ENCODE results near the gene MAGI1.

The MAGI1 gene

GRCh38 chr3:65540666-65541065 lies 498.1 kb downstream of the MAGI1 start:
- Histone ChIP-seq H3K9me3 (ENCODE audit: insufficient read depth, low read depth, low read length) (no peaks in the 10 kb centered on the region), H3K4me1 (ENCODE audit: insufficient read depth, low read length, poor library complexity, severe bottlenecking) (peaks cover 22% of the 10 kb centered on the region), H3K79me2 (ENCODE audit: insufficient read depth, low read length) (no peaks in the 10 kb centered on the region), H3K4me3 (ENCODE audit: low read length, poor library complexity, severe bottlenecking) (no peak overlapping the region), H3K27me3 (ENCODE audit: insufficient read depth, low read length, poor library complexity, severe bottlenecking) (no peaks in the 10 kb centered on the region), H3K4me2 (ENCODE audit: low read depth, low read length, poor library complexity, severe bottlenecking) (no peak overlapping the region), H3K36me3 (ENCODE audit: insufficient read depth, low read length) (no peaks in the 10 kb centered on the region), H4K20me1 (ENCODE audit: insufficient read depth, low read length, poor library complexity, severe bottlenecking) (no peaks in the 10 kb centered on the region), H2AFZ (ENCODE audit: low read length) (no peak overlapping the region), H3F3A (ENCODE audit: low read depth) (no peaks in the 10 kb centered on the region), H3K9ac (ENCODE audit: low read depth, low read length, poor library complexity, severe bottlenecking) (no peak overlapping the region), H3K9me2 (replicated peaks; ENCODE audit: low read depth, low read length) (no peaks in the 10 kb centered on the region)
- no peak for TF ChIP-seq EZH2phosphoT487 (IDR thresholded peaks at IDR 0.05; ENCODE audit: borderline replicate concordance)

- Histone ChIP-seq H3K36me3 (ENCODE audit: insufficient read depth, low read length) (no peaks in the 10 kb centered on the region), H3K27me3 (ENCODE audit: insufficient read depth, low read length, poor library complexity, severe bottlenecking) (no peaks in the 10 kb centered on the region), H3K9me3 (ENCODE audit: insufficient read depth, low read depth, low read length) (no peaks in the 10 kb centered on the region), H3K79me2 (ENCODE audit: insufficient read depth, low read length) (no peaks in the 10 kb centered on the region), H3K9me2 (replicated peaks; ENCODE audit: low read depth, low read length) (no peaks in the 10 kb centered on the region), H4K20me1 (ENCODE audit: insufficient read depth, low read length, poor library complexity, severe bottlenecking) (no peaks in the 10 kb centered on the region), H3K4me3 (ENCODE audit: low read length, poor library complexity, severe bottlenecking) (no peak overlapping the region), H3K4me2 (ENCODE audit: low read depth, low read length, poor library complexity, severe bottlenecking) (no peak overlapping the region), H3K4me1 (ENCODE audit: insufficient read depth, low read length, poor library complexity, severe bottlenecking) (peaks cover 21% of the 10 kb centered on the region), H3F3A (ENCODE audit: low read depth) (no peaks in the 10 kb centered on the region), H3K9ac (ENCODE audit: low read depth, low read length, poor library complexity, severe bottlenecking) (no peak overlapping the region), H2AFZ (ENCODE audit: low read length) (no peak overlapping the region)
- TF ChIP-seq EZH2phosphoT487 (IDR thresholded peaks at IDR 0.05; ENCODE audit: borderline replicate concordance): no peak
- TF ChIP-seq, protein P1, sequence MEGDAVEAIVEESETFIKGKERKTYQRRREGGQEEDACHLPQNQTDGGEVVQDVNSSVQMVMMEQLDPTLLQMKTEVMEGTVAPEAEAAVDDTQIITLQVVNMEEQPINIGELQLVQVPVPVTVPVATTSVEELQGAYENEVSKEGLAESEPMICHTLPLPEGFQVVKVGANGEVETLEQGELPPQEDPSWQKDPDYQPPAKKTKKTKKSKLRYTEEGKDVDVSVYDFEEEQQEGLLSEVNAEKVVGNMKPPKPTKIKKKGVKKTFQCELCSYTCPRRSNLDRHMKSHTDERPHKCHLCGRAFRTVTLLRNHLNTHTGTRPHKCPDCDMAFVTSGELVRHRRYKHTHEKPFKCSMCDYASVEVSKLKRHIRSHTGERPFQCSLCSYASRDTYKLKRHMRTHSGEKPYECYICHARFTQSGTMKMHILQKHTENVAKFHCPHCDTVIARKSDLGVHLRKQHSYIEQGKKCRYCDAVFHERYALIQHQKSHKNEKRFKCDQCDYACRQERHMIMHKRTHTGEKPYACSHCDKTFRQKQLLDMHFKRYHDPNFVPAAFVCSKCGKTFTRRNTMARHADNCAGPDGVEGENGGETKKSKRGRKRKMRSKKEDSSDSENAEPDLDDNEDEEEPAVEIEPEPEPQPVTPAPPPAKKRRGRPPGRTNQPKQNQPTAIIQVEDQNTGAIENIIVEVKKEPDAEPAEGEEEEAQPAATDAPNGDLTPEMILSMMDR (conservative IDR thresholded peaks at IDR 0.05; ENCODE audit: low read length): no peak
Measured at GRCh38 chr3:65539616-65540015, 499.1 kb downstream of the MAGI1 start.

GRCh38 chr3:65538101-65538500 lies 500.6 kb downstream of the MAGI1 start:
- Histone ChIP-seq H3K9me3 (ENCODE audit: insufficient read depth, low read depth, low read length) (no peaks in the 10 kb centered on the region), H3K79me2 (ENCODE audit: insufficient read depth, low read length) (no peaks in the 10 kb centered on the region), H2AFZ (ENCODE audit: low read length) (no peak overlapping the region), H3K4me3 (ENCODE audit: low read length, poor library complexity, severe bottlenecking) (no peak overlapping the region), H3K27me3 (ENCODE audit: insufficient read depth, low read length, poor library complexity, severe bottlenecking) (no peaks in the 10 kb centered on the region), H3K4me2 (ENCODE audit: low read depth, low read length, poor library complexity, severe bottlenecking) (no peak overlapping the region), H4K20me1 (ENCODE audit: insufficient read depth, low read length, poor library complexity, severe bottlenecking) (no peaks in the 10 kb centered on the region), H3F3A (ENCODE audit: low read depth) (no peaks in the 10 kb centered on the region), H3K4me1 (ENCODE audit: insufficient read depth, low read length, poor library complexity, severe bottlenecking) (peaks cover 19% of the 10 kb centered on the region), H3K9me2 (replicated peaks; ENCODE audit: low read depth, low read length) (no peaks in the 10 kb centered on the region), H3K9ac (ENCODE audit: low read depth, low read length, poor library complexity, severe bottlenecking) (no peak overlapping the region), H3K36me3 (ENCODE audit: insufficient read depth, low read length) (no peaks in the 10 kb centered on the region)
- TF ChIP-seq, protein P1 (conservative IDR thresholded peaks at IDR 0.05; ENCODE audit: low read length): no peak
- TF ChIP-seq EZH2phosphoT487 (IDR thresholded peaks at IDR 0.05; ENCODE audit: borderline replicate concordance): no peak

- H3K4me1 ChIP-seq (ENCODE audit: insufficient read depth, low read length, poor library complexity, severe bottlenecking): peaks cover 19% of the 10 kb centered on the region
- H3K36me3 ChIP-seq (ENCODE audit: insufficient read depth, low read length): no peaks in the 10 kb centered on the region
- H4K20me1 ChIP-seq (ENCODE audit: insufficient read depth, low read length, poor library complexity, severe bottlenecking): no peaks in the 10 kb centered on the region
- no peak overlapping the region for H3K4me3 ChIP-seq (ENCODE audit: low read length, poor library complexity, severe bottlenecking)
- H3K79me2 ChIP-seq (ENCODE audit: insufficient read depth, low read length): no peaks in the 10 kb centered on the region
- no peaks in the 10 kb centered on the region for H3K9me2 ChIP-seq (replicated peaks; ENCODE audit: low read depth, low read length)
- no peak overlapping the region for H3K4me2 ChIP-seq (ENCODE audit: low read depth, low read length, poor library complexity, severe bottlenecking)
- no peaks in the 10 kb centered on the region for H3K9me3 ChIP-seq (ENCODE audit: insufficient read depth, low read depth, low read length)
- no peak overlapping the region for H3K9ac ChIP-seq (ENCODE audit: low read depth, low read length, poor library complexity, severe bottlenecking)
- no peaks in the 10 kb centered on the region for H3K27me3 ChIP-seq (ENCODE audit: insufficient read depth, low read length, poor library complexity, severe bottlenecking)
- no peak overlapping the region for H2AFZ ChIP-seq (ENCODE audit: low read length)
- no peak for TF ChIP-seq EZH2phosphoT487 (IDR thresholded peaks at IDR 0.05; ENCODE audit: borderline replicate concordance)
- TF ChIP-seq, protein P1 (conservative IDR thresholded peaks at IDR 0.05; ENCODE audit: low read length): no peak
- H3F3A ChIP-seq (ENCODE audit: low read depth): no peaks in the 10 kb centered on the region
Measured at GRCh38 chr3:65537109-65537508, 501.6 kb downstream of the MAGI1 start.

All from Loucy (cell line).